LHCN-M2 (cell line): Measurements from ENCODE around the gene MFAP3L. TPM values are rescaled to one million over a fixed set of nuclear protein-coding genes. Genes with fewer than 3 reads are reported as not detected.
"Not testable (repeated sequence)": the region's sequence is repeated elsewhere in the genome, so short reads cannot be mapped to it uniquely, and the experiment has no call there.

Experiments used
- DNase-seq: peaks from one replicate; pipeline ENCODE4 v3.0.0-alpha.2; 2012; ENCODE audit warnings: low read depth
- polyA plus RNA-seq: library from polyadenylated mRNA; unstranded; fragments of >200 nt; gene quantifications from one replicate; pipeline ENCODE4 v1.2.1, GENCODE V29; 2012; ENCODE audit warnings: missing spikeins
- total RNA-seq: library from RNA; depleted of rRNA; stranded (reverse); fragments of >200 nt; gene quantifications from 2 replicates; pipeline ENCODE4 v1.2.3, GENCODE V29; 2014; rRNA removed

MFAP3L gene
- 9.1 and 10.2 TPM in 2 replicates for total RNA-seq
- polyA plus RNA-seq: 2.9 TPM

DNA sequence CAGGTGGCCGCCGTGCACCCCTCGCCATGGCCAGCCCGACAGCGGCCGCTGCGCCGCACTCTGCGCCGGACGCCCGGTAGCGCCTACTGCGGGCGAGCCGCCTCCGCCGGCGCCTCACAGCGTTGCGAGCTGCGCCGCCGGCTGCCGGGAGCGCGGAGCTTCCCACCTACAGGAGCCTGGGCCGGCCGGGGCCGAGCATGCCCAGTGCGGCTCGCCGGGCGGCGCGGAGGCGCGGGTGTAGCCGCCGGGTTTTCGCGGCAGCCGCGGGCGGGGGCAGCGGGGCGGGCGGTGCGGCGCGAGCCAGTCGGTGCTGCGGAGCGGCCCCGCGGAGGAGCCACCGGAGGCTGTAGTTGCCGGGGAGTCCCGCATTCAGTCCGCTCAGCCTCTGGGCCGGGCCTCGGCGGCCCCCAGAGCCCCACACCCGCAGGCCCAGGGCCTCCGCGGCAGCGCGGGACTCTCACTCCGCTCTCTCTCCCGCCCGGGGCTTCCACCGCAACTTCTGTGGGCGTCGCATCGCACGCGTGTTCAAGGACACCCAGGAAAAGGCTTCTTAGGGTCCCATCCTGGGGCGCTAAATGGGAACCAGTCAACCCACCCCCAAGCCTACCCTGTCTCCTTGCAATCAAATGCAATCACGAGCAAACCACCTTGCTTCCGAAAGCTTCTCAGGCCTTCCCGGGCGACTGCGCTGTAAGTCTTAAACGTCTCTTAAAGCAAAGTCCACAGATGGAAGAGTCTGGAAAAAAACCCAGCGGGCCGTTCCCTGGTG, at the start of gene MFAP3L:
Gene MFAP3L (minus strand): TSS at position 143 of the 769 bp plus-strand sequence. CDS start 20,518 bp downstream, outside the sequence.
- DNase-seq: peak; percentile 83

DNA sequence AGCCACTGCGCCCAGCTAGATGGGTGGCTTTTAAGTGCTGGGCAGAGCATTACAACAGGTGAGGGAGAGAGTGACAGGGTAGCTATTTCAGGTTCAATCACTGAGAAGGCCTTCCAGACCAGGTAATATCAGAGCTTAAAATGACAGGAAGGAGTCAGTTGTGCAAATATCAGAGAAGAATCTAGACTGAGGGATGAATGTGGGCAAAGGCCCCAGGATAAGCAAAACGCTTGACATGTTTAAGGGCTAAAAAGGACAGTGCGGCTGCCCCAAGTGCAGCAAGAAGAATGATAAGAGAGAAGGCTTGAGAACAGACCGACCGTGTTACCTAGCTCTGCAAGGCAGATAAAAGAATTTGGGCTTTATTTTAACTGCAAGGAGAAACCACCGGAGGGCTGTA, 45.0 kb upstream of the MFAP3L start:
- no peak for DNase-seq

DNA sequence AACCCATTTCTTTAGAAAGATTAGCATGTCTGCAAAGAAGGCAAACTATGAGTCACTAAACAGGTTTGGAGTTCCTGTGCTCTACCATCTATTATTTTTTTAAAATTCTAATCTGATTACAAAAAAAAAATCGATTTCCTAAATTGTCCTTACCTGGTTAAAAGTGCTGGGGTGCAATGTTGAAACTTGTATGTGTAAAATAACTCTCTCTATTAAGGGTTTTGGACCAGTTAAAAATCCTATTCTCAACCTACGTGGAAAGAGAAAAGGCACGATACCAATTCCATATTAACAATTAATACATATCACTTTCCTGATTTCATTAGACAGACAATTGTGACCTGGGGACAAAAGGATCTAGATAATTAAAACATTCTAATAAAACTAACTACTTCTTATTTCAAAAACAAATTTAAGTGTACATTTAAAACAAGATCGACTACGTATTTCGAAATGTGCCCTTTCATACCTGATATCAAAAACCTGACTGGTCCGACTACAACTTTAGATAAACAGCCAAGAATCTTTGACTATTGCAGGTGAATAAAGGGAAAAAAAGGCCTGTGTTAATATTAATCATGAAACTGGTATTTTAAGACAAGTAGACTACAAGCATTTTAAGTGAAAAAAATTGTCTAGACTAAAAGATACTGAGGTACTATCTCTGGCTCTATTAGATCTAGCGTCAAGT, 42.4 kb upstream of the MFAP3L start:
- no peak for DNase-seq

DNA sequence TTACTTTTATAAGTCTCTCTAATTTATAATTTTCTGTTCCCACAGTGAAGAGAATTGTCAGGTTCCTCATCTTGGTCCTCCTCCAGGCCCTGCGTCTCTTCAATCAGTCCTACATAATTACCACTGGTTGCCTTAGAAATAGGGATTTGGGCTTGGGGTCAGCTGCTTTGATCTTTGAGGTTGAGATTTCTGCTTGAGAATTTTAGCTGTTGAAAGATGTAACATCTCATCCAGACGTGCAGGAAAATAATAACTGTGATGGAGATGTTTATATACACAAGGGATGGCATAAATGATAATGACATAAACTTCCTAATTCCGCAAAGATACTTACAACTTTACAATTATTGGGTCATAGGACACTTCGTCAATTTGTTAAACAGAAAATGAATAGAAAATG, 33.2 kb upstream of the MFAP3L start:
- DNase-seq: no peak

DNA sequence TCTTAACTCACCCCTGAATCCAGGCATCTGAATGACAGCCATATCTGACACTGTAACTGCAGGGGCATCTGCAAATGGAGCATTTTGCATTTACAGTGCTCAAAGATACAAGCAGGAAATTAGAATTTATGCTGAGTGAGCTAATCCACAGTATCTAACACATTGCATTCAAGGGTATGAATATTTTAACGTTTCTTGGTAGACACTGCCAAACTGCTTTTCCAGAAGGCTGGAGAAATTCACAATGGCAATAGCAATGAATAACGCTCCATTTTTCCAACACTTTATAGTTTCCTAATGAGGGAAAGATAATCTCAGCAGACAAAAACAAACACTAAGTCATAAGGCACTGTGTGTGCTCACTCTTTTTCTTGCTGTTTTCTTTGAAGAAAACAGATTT, 32.6 kb upstream of the MFAP3L start:
- DNase-seq: no peak

DNA sequence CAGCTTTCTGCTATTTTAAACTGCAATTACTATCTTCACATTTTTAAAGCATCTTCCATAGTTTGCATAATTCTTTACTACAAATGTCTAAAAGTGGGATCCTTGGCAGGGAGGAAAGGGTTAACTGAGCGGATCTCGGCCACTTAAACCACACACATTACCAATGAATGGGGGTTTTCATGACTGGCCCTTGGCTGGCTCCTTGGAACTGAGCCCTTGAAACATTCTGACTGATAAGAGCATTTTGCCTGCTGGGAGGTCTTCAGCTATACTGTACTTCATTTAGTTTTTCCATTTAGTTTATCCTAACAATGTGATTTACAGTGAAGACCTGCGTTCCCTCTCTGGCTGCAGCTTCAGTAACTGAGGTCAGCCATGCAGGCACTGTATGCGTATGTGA, 31.7 kb upstream of the MFAP3L start:
- DNase-seq: no peak

DNA sequence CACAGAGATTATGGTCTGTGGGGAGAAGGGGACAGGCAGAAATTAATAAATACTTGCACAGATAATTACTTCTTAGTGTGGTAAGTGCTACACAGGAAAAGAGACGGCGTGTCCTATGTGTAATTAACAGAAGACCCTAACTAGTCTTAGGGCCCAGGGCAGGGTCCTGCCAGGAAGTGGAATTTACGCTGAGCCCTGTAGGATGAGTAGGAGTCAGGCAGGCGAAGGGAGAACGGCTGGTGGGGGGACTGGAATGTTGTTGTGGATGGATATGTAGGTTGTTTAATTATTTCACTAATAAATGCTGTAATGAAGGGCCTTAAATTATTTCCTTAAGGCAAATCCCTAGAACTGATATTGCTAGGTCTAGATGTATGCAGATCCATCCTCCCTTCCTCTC, 26.7 kb upstream of the MFAP3L start:
- no peak for DNase-seq

DNA sequence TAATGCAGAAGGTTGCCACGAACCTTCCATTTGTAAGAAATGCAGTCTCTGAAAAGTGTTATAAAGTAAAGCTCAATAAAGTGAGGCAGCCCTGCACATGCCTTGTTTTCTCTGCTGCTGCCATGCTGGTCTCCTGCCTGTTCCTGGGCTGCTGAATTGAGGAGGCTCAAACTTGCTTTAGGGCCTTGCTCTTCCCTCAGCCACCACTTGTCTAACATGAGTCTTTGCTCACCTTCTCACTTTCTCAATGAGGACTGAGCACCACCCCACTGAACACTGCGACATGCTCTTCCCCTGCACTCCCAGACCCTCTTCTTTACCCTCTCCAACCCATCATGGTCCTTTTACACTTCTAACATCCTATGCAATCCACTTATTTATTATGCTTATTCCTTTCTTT, 25.2 kb upstream of the MFAP3L start:
- no peak for DNase-seq

DNA sequence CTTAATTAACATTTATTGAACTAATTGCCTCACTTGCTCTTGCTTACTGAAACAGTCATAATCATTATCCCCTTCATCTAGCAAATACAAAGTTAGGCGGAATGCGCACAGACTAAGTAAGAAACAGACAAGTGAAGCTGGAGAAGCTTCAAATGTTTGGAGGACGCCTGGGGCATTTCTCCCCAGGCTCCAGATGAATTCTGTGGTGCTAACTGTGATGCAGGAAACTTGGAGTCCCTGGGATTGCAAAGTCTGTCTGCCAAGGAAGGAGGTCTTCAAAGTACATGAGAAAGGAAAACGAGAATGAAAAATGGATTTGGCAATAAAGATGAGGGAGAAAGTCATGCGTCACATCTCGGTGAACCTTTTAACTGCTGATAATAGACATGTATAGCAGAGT, 23.6 kb upstream of the MFAP3L start:
- DNase-seq: no peak

DNA sequence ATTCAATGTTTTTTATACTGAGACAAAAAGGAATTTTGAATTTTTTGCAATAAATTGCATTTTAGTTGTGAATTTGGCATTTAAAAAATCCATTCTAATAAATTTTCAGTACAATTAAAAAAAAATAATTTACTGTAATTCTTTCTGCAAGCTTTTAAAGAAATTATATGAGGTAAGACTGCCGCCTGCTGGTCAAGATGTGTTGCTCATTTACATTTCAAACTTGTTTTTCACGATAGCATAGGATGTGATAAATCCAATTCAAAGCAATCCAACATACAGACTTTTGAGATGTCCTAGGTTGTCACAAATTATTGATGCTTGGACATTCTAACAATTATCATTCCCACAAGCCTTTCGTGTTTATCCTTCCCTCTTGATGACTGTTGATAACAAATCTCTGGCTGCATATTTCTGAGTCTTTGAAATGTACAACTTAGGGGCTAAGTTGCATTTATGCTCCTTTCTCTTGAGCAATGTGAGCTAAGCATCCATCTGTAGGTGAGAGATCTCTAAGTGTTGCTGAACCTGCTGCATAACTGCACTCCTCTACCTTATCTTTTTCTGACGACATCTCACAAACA, 21.7 kb upstream of the MFAP3L start:
- peak; percentile 63 for DNase-seq

DNA sequence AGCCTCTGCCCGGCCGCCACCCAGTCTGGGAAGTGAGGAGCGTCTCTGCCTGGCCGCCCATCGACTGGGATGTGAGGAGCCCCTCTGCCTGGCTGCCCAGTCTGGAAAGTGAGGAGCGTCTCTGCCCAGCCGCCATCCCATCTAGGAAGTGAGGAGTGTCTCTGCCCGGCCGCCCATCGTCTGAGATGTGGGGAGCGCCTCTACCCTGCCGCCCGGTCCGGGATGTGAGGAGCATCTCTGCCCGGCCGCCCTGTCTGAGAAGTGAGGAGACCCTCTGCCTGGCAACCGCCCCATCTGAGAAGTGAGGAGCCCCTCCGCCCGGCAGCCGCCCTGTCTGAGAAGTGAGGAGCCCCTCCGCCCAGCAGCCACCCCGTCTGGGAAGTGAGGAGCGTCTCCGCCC, 20.0 kb upstream of the MFAP3L start:
- not testable (repeated sequence) for DNase-seq

DNA sequence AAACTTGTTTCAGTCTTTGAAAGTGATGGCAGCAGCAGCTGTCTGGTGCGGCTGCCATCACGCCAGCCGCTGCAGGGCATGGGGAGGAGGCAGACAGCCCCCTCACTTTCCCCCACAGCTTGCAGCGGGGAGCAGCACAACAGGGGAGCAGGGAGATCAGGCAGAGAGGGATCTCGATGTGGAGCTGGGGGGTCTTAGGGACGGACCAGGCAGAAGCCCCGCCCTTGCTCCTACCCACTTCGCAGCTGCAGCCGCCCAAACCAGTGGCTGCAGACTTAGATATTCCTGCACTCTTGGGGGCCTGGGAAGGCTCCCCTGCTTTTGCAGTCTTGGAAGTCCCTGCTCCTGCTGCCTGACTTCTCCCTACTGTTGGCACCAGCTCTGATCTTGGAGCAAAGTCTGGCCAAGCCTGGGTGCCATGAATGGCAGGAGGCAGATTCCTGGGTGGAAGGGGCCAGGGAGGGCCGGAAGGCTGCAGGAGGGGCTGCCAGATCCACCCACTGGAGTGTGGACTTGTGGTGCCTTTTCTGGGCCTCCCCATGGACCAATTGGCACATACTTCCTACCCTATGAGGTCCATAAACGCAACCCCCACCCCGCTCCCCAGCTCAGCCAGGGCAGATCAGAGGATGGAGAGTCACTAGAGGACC, 14.0 kb upstream of the MFAP3L start:
- no peak for DNase-seq

DNA sequence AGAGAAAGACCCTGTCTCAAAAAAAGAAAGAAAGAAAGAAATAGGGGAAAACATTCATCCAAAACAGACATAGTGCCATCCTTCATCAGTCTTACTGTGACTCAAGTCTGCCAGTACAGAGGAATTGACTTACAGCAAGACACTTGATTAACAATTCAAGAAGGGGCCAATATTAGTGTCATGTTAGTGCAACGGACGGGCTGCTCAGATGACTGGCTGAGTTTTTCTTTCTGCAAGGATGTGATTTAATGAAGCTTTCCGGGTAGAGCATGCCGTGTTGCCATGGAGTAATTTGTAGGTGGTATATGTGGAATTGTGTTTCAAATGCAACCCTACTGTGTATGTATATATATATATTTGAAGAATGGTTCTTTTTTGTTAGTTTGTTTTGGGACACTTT, 12.6 kb upstream of the MFAP3L start:
- no peak for DNase-seq

DNA sequence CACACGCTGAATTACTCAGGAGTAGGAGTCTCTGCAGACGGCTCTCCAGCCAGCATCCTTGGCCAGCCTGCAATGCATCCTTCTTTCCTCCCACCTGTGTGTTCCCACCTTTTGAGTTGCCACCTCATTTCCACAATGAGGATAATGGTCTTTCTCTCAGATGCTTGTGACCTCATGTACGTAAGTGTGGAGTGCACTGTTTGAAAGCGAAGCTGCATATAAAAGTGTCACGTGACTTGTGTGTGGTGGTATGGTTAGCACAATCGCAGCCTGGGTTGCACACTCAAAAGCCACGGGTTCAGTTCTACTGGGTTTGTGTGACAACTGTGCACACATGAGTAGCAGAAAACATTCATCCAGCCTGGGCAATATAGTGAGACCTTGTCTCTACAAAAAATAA, 12.0 kb upstream of the MFAP3L start:
- no peak for DNase-seq

DNA sequence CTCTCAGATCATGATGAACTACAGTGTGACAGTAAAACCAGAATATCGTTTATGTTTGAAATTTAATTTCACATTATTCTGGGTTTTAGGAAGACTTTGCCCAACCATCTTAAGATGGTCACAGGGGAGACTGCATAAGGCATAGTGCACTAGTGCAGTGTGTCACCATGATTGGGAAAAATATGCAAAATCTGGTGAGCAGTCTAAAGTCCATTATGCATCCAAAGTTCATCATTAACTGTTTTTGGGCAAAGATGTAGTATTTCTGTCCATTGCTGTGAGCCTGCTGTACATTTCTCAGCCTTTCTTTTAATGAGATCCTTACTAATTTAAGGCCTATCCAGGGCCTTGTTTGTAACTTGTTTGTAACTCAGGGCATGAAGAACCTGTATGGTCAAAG, 11.3 kb upstream of the MFAP3L start:
- DNase-seq: no peak

DNA sequence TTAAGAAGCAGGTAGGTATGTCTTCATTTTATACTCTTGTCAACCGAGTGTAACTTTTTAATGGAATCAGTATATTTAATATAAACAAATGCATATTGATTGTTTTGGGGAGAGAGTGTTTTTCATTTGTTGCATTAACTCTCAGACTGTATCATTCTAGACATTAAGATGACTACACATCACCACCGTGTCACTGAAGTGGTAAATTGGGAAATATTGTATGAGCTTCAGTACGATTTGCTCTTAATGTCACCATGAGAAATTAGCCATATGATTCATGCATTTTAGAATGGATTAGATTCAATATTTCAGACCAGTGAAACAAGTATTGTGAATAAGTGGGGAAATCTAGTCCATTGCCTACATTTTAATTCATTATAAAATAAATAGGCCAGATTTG, 9.7 kb upstream of the MFAP3L start:
- DNase-seq: no peak

DNA sequence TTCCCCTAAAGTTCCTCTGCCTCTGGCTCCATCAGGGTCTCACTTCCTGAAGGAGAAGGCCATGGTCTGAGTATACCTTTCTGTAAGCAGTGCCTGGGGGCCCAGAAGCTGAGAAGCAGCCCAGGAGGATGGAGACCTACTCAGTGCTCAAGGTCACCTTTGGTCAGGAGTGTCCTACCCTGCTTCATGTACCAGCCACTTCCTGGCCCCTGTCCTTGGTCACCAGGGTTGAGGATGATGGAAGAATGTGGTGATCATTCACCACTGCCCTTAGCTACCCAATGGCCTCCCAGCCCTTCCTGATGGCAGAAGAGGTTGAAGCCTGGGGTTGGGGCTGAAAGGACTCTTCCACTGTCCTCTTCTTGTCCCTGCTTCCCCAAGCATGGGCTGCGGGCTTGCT, 9.0 kb upstream of the MFAP3L start:
- no peak for DNase-seq

DNA sequence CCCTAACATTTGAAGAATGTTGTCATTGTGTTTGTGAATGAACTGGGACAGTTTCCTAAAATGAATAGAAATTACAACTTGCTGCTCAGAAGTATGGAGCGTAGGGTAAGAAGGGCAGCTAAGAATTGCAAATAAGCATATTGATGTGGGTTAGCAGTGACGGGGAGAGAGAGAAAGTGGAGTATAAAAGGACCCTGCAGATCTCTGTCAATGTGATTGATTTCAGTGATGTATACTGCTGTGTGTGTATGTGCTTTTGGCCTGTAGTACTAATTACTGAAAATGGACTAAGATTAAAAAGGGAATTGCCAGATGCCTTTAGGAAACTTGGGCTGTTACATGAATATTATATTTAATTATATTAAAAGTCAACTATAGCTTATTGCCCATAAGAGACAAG, 7.8 kb upstream of the MFAP3L start:
- DNase-seq: no peak

DNA sequence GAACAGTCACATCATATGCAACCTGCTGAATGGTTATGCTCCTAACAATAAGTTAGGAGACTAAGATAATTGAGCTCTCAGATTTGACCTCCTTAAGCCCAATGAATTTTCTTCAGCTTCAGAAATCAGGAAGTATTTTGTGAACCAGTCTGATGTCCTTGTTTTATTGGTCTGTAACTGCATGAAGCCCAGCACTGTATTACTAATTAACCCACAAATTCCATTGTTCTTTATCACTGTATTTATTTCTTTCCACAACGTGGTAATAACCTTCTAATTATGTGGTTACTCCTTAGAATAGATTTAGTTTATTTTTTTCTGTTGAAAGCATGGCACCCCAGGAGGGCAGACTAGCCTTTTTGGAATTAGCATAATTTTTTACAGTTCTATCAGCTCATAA, 3.9 kb upstream of the MFAP3L start:
- no peak for DNase-seq

DNA sequence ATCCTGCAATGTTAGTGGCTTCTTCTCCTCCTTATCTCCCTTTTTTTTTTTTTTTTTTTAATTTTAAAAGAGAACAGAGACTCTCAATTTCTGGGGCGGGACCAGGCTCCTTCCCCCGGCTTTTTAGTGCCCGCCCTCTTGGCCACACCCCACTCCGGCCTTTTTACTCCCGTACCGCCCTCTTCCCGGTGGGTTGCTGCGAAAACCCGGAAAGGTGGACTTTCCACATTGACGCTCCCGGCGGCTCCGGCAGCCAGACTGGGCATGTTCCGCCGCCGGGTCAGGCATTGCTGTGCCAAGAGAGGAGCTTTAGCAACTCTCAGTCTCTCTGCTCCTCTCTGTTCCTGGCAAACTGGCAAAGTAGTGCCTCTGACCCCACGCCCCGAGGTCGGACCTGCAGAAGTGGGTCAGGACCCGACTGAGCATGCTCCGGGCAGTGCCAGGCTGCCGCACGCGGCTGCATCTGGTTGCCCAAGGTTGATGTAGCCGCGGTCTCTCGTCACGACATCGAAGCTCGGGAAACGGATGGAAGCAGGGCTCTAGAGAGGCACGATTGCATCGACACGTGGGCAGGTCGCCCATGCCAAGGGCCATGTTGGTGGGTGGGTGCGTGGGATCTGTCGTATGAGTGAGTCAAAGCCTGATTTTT, 1.1 kb upstream of the MFAP3L start:
- DNase-seq: peak; percentile 95

DNA sequence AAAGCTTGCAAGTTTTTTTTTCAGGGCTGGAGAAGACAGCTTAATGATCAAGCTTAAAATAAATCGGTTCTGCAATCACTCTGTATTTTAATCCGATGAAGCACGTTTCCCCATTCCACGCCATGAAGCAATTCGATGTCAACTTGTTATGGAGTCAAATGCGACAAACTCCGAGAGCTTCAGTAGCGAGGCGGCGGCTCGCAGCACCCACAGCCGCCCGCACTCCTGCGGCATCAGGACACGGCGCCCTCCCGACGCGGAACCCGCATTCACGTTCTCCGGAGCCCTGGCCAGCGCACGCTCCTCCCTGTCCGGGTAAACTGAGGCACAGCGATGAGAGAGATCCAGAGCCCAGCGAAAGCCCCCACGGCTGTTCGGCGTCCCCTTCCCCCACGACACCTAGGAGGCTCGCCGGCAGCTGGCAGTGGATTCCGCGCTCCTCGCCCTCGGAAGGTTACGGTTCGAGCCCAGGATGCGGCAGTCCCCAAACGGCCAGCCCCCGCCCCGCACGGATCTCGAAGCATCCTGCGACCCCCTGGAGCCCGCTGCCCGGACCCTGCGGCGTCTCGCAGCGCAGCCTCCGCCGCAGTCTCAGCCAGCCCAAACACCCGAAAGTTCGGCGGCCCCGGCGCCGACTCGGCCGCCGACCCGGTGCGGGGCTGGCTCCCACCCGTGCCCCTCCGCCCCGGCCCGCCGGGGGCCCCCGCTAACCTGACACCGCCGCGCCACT, 507 bp downstream of the MFAP3L start:
- DNase-seq: no peak
